Adrenal gland (tissue), 12 donors: Measurements from ENCODE around the gene DESI2. TPM values are rescaled to one million over a fixed set of nuclear protein-coding genes. Genes with fewer than 3 reads are reported as not detected.

Source experiments
- DNase-seq, 7 donors: peaks; one replicate each; pipeline ENCODE4 v3.0.0-alpha.2; 2019 to 2020
- H3K27ac ChIP-seq, 5 donors: fragments of 200-600 bp; sonication (generic) in 4 of 5; 1 replicate in 3 of 5; 2 replicates in 2 of 5; pipeline versions ENCODE4 v1.5.1 to v1.8.0; 2016 to 2020; ENCODE audit warnings: mild to moderate bottlenecking in 1 of 5
- H3K27me3 ChIP-seq: fragments of 200-600 bp; 2 replicates; pipeline ENCODE4 v1.8.0; 2021
- H3K36me3 ChIP-seq, 2 donors: fragments of 200-600 bp; replicated peaks in 1 of 2; 1 replicate in 1 of 2; 2 replicates in 1 of 2; pipeline versions ENCODE4 v1.5.1 to v1.8.0; 2018 to 2022
- H3K4me1 ChIP-seq, 2 donors: fragments of 200-600 bp; replicated peaks in 1 of 2; 1 replicate in 1 of 2; 2 replicates in 1 of 2; pipeline versions ENCODE4 v1.5.1 to v1.8.0; 2018 to 2021
- H3K4me3 ChIP-seq, 4 donors: fragments of 200-600 bp; sonication (generic) in 3 of 4; one replicate each; pipeline ENCODE4 v1.5.1; 2016 to 2018
- H3K9me3 ChIP-seq, 3 donors: fragments of 200-600 bp; sonication (generic) in 1 of 3; replicated peaks in 1 of 3; 1 replicate in 2 of 3; 2 replicates in 1 of 3; pipeline versions ENCODE4 v1.5.1 to v1.8.0; 2016 to 2021
- POLR2A ChIP-seq, 2 donors: fragments of 450-650 bp; IDR thresholded peaks; one replicate each; pipeline ENCODE4 v1.6.1; 2017; ENCODE audit warnings: antibody characterized with exemption in 2 of 2, mild to moderate bottlenecking in 2 of 2, moderate library complexity in 1 of 2
- WGBS, 4 donors: extraction: QIAGEN DNeasy Blood & Tissue Kit in 2 of 4; methylation state at CpG; one replicate each; pipeline versions ENCODE4 v1.1.5 to v1.1.7; 2013 to 2017; 5-methylcytosine and 5-hydroxymethylcytosine counted together
- intact Hi-C, 2 donors: fragments of 100-400 bp; cut with DNase I; formaldehyde crosslinking; loops; one replicate each; pipeline versions ENCODE4 v1.14.1 to v1.15.0; 2022 to 2023
- polyA plus RNA-seq, 3 donors: library from polyadenylated mRNA; stranded (reverse); fragments of 200-250 nt in 2 of 3; fragments of 350-450 nt in 1 of 3; fragmentation: Illumina TruSeq in 1 of 3; extraction: RNeasy Lipid Tissue Mini Kit (QIAGEN cat#74804) in 1 of 3; gene quantifications; one replicate each; pipeline ENCODE4 v1.2.3, GENCODE V29; 2013 to 2014
- total RNA-seq, 9 donors: library from RNA; depleted of rRNA in 4 of 9; stranded (reverse); fragments of >200 nt in 4 of 9; fragments of 120-200 nt in 1 of 9; fragmentation: NEBNext Ultra II Directional in 1 of 9; extraction: Animal tissue kit (Norgen Biotek cat#: 25700) in 1 of 9; gene quantifications; one replicate each; pipeline versions ENCODE4 v1.1.0 to v1.2.4, GENCODE V29; 2013 to 2023
- TF ChIP-seq, protein P1 (sequence below), 6 experiments: fragments of 450-650 bp in 4 of 6; fragments of 200-600 bp in 2 of 6; sonication (generic) in 1 of 6; IDR thresholded peaks; 1 replicate in 5 of 6; 2 replicates in 1 of 6; pipeline versions ENCODE4 v1.5.1 to v1.8.0; 2016 to 2021; ENCODE audit warnings: antibody characterized with exemption in 6 of 6, mild to moderate bottlenecking in 2 of 6, moderate library complexity in 1 of 6
- donor health status: healthy with polysubstance abuse.
- donor health status: Bipolar disorder and iron deficiency.
- donor health status: DM: yes; HTN: yes; CAD: no.
- donor health status: DM: no; HTN: no; CAD: no.
- donor health status: DM: no; HTN: no; CAD: no.
- donor health status: DM: yes; HTN: yes; CAD: no.

The DESI2 gene
- total and polyA plus RNA-seq, 12 donors = 7.0 to 50.0 (median 29.1) TPM

DNA sequence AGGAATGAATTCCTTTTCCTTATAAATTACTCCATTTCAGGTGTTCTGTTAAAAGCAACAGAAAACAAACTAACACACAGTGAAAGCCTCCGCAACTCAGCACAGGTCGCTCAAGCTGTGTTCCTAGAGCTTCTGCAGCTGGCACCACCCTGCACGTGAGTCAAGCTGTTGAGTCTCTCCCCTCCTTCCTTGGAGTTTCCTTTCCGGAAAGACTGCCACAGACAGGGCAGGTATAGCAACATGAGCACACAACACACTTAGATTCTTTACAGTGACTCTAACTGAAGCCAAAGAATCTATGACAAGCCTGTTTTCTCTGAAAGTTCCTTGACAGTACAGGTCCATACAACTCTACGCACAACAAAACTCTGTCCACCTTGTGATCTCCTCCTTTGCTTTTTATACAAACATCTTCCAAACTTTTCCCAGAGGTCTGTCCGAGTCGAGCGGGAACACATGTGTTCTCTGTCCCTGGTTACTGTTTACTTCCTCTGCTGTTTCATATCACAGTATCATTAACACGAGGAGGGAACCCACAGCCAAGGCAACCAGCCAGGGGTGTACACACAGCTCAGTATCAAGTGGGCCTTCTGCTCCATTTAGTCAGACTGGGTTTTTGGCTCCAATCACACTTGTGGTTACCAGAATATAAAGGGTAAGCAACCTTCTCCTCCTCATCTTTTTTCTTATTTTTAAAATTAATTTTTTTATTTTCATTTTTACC, 38.7 kb upstream of the DESI2 start:
- H3K36me3 ChIP-seq = no peaks in the 10 kb centered on the region
- intact Hi-C loops = no loop called here
- H3K4me1 ChIP-seq = no peaks in the 10 kb centered on the region
- no peak overlapping the region for H3K4me3 ChIP-seq
- no peak for DNase-seq
- no peak for TF ChIP-seq POLR2A (IDR thresholded peaks at IDR 0.05)
- TF ChIP-seq, protein P1, sequence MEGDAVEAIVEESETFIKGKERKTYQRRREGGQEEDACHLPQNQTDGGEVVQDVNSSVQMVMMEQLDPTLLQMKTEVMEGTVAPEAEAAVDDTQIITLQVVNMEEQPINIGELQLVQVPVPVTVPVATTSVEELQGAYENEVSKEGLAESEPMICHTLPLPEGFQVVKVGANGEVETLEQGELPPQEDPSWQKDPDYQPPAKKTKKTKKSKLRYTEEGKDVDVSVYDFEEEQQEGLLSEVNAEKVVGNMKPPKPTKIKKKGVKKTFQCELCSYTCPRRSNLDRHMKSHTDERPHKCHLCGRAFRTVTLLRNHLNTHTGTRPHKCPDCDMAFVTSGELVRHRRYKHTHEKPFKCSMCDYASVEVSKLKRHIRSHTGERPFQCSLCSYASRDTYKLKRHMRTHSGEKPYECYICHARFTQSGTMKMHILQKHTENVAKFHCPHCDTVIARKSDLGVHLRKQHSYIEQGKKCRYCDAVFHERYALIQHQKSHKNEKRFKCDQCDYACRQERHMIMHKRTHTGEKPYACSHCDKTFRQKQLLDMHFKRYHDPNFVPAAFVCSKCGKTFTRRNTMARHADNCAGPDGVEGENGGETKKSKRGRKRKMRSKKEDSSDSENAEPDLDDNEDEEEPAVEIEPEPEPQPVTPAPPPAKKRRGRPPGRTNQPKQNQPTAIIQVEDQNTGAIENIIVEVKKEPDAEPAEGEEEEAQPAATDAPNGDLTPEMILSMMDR (IDR thresholded peaks at IDR 0.05) = no peak
- no peaks in the 10 kb centered on the region for H3K27me3 ChIP-seq
- no peaks in the 10 kb centered on the region for H3K9me3 ChIP-seq
- no peak overlapping the region for H3K27ac ChIP-seq
- 85 to 89% (median 86%) methylated on average over 9 of the region's 9 CpGs for WGBS, 4 donors

DNA sequence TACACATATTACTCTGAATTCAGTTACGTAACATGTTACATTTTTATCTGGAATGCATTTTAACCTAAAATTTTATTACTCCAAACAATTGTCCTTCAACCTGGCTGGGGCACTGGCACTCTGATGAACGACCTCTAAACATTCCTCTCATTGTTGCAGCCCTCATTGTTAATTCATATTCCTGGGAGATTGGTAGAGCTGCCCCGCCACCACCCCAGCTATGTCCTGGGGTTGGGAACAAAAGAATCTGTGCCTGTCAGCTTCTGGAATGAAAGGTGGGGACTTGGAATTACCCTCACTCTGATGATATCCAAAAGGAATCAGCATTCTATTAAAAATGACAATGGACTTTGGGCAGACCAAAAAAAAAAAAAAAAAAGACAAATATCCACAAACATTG, 38.0 kb upstream of the DESI2 start:
- H3K9me3 ChIP-seq = no peaks in the 10 kb centered on the region
- H3K4me1 ChIP-seq = no peaks in the 10 kb centered on the region
- TF ChIP-seq, protein P1 (IDR thresholded peaks at IDR 0.05) = no peak
- no peak for TF ChIP-seq POLR2A (IDR thresholded peaks at IDR 0.05)
- WGBS, 4 donors = 41 to 50% (median 46%) methylated on average over 3 of the region's 3 CpGs
- H3K36me3 ChIP-seq = no peaks in the 10 kb centered on the region
- no peak for DNase-seq
- no peaks in the 10 kb centered on the region for H3K27me3 ChIP-seq
- no peak overlapping the region for H3K27ac ChIP-seq
- H3K4me3 ChIP-seq = no peak overlapping the region
- intact Hi-C loops = no loop called here

DNA sequence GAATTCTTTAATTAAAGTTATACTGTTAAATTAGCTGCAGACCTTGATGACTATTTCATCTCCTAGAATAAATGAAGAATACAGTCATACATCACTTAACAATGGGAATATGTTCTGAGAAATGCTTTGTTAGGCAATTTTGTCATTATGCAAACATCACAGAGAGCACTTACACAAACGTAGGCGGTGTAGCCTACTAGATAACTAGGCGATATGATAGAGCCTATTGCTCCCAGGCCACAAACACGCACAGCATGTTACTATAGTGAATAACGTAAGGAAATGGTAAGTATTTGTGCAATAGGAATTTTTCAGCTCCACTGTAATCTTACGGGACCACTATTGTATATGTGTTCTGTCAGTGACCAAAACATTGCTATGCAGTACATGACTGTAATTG, 37.6 kb upstream of the DESI2 start:
- TF ChIP-seq, protein P1 (IDR thresholded peaks at IDR 0.05) = no peak
- TF ChIP-seq POLR2A (IDR thresholded peaks at IDR 0.05) = no peak
- Histone ChIP-seq H3K27me3 (no peaks in the 10 kb centered on the region), H3K4me3 (no peak overlapping the region), H3K36me3 (no peaks in the 10 kb centered on the region), H3K4me1 (no peaks in the 10 kb centered on the region), H3K27ac (no peak overlapping the region), H3K9me3 (no peaks in the 10 kb centered on the region)
- 89 to 93% (median 91%) methylated on average over 6 of the region's 6 CpGs for WGBS, 4 donors
- intact Hi-C loops = no loop called here
- no peak for DNase-seq

DNA sequence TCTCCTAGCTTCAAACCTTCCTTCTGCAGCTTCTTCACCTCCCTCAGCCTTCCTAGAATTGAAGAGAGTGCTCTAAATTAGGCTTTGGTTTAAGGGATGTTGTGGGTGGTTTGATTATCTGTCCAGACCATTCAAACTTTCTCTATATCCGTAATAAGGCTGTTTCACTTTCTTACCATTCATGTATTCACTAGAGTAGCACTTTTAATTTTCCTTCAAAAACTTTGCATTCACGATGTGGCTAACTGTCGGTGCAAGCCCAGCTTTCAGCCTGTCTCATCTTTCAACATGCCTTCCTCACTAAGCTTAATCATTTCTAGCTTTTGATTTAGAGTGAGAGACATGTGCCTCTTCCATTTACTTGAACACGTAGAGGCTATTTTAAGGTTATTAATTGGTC, 26.2 kb upstream of the DESI2 start:
- Histone ChIP-seq H3K4me3 (no peak overlapping the region), H3K36me3 (no peaks in the 10 kb centered on the region), H3K27ac (no peak overlapping the region), H3K27me3 (no peaks in the 10 kb centered on the region), H3K9me3 (no peaks in the 10 kb centered on the region), H3K4me1 (no peaks in the 10 kb centered on the region)
- 91 to 93% (median 92%) methylated on average over 4 of the region's 4 CpGs for WGBS, 4 donors
- DNase-seq = no peak
- TF ChIP-seq, protein P1 (IDR thresholded peaks at IDR 0.05) = no peak
- no peak for TF ChIP-seq POLR2A (IDR thresholded peaks at IDR 0.05)
- intact Hi-C loops = no loop called here
